GM12864 (cell line): Measurements from ENCODE around the gene CDH18.

ENCODE experiments used
- DNase-seq: peaks from one replicate; pipeline ENCODE4 v3.0.0-alpha.2; 2011; ENCODE audit warnings: low read depth
- H3K4me3 ChIP-seq: 2 replicates; pipeline ENCODE4 v1.5.1; 2011; ENCODE audit warnings: mild to moderate bottlenecking, low read depth, low read length, control low read depth
- CTCF ChIP-seq: IDR thresholded peaks from 2 replicates; pipeline ENCODE4 v1.5.1; 2011; ENCODE audit warnings: low read depth, mild to moderate bottlenecking, moderate library complexity, low read length, control low read depth, inconsistent platforms; ENCODE audit errors: missing control alignments

CDH18 gene

GRCh38 chr5:19577882-19578281, 410.1 kb downstream of the CDH18 start:
- no peak for TF ChIP-seq CTCF
- DNase-seq = no peak
- no peak overlapping the region for H3K4me3 ChIP-seq

- no peak for DNase-seq
Measured at GRCh38 chr5:19568004-19568403, 420.0 kb downstream of the CDH18 start.

DNA sequence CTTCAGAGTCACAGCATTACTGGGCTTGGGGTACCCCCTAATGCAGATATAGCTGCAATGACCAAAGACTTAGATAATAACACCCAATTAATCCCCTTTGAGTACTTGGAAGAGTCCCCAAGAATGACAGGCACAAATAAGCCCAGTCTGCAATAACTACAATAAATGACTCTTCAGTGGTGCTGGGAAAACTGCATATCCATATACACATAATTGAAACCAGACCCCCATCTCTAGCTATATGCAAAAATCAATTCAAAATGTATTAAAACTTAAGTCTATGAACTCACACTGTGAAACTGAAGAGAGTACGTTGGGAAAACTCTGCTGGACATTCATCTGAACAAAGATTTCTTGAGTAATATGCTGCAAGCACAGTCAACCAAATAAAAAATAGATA, 422.5 kb downstream of the CDH18 start:
- H3K4me3 ChIP-seq = no peak overlapping the region
- no peak for DNase-seq

More at GRCh38 chr5:19568004-19568403, 420.0 kb downstream of the CDH18 start:
- TF ChIP-seq CTCF = no peak
- no peak overlapping the region for H3K4me3 ChIP-seq

DNA sequence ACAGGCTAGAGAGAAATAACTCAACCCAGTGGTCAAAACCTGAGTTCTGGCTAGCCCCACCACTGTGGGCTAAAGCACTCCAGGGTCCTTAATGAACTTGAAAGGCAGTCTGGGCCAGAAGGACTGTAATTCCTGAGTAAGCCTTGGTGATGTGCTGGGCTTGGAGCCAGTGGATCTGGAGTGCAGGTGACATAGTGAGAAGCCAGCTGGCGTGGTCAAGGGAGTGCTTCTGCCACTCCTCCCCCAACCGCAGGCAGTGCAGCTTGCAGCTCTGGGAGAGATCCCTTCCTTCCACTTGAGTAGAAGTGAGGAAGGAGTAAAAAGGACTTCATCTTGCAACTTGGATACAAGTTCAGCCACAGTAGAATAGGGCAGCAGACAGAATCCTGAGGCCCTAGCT, 424.0 kb downstream of the CDH18 start:
- no peak overlapping the region for H3K4me3 ChIP-seq
- no peak for DNase-seq
- no peak for TF ChIP-seq CTCF

More for the DNA sequence above, 422.5 kb downstream of the CDH18 start:
- no peak for TF ChIP-seq CTCF

DNA sequence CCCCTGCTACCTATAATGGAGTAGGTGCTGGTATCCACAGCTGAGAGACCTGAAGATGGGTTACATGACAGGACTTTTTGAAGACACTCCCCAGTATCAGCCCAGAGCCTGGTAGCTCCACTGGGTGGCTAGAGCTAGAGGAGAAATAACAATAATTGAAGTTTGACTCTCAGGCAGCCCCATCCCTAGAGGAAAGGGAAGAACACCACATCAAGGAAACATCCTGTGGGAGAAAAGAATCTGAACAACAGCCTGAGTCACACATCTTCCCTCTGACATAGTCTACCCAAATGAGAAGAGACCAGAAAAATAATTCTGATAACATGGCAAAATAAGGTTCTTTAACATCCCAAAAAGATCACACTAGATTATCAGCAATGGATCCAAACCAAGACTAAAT, 432.1 kb downstream of the CDH18 start:
- no peak overlapping the region for H3K4me3 ChIP-seq
- DNase-seq = no peak
- TF ChIP-seq CTCF = no peak

GRCh38 chr5:19555436-19555835, 432.6 kb downstream of the CDH18 start:
- H3K4me3 ChIP-seq = no peak overlapping the region
- no peak for DNase-seq
- TF ChIP-seq CTCF = no peak

DNA sequence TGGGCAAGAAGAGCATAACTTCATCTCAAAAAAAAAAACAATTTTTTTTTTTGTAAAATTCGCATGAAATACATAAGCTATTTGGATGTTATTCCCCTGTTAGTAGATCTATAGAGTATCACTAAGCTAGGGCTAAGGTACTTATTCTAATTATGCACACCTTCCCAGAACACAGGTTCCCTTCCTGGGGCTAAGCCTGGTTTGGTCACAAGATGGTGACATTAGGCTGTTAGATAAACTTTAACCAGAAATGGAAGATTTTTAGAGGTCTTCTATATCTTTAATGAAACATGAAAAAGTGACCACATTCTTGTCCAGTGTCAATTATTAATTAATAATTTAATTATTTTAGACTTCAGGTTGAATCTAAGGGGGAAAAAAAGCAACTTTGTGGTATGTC, 433.5 kb downstream of the CDH18 start:
- DNase-seq = no peak
- no peak overlapping the region for H3K4me3 ChIP-seq
- TF ChIP-seq CTCF = no peak
